ENCODE results near the gene DUSP22.
"Not testable (repeated sequence)": the region's sequence is repeated elsewhere in the genome, so short reads cannot be mapped to it uniquely, and the experiment has no call there.

Gene DUSP22

GRCh38 chr6:325161-325860 lies 33.0 kb downstream of the DUSP22 start:
- DNase-seq: not testable (repeated sequence)

- DNase-seq: not testable (repeated sequence)
Observed at GRCh38 chr6:326066-326465, 33.8 kb downstream of the DUSP22 start.

- no peak for DNase-seq
Observed at GRCh38 chr6:326896-327537, 34.7 kb downstream of the DUSP22 start.

- DNase-seq: no peak
Observed at GRCh38 chr6:327538-328116, 35.3 kb downstream of the DUSP22 start.

GRCh38 chr6:328136-328670 lies 35.9 kb downstream of the DUSP22 start:
- no peak for DNase-seq

- no peak for DNase-seq
Observed at GRCh38 chr6:328924-329323, 36.6 kb downstream of the DUSP22 start.

- DNase-seq: no peak
Observed at GRCh38 chr6:329888-330691, 37.8 kb downstream of the DUSP22 start.

- no peak for DNase-seq
Observed at GRCh38 chr6:330948-331347, 38.7 kb downstream of the DUSP22 start.

- no peak for DNase-seq
Observed at GRCh38 chr6:331622-332521, 39.6 kb downstream of the DUSP22 start.

- no peak for DNase-seq
Observed at GRCh38 chr6:332671-333070, 40.4 kb downstream of the DUSP22 start.

- DNase-seq: no peak
Observed at GRCh38 chr6:333379-334002, 41.2 kb downstream of the DUSP22 start.

- no peak for DNase-seq
Observed at GRCh38 chr6:334536-335510, 42.5 kb downstream of the DUSP22 start.

- DNase-seq: no peak
Observed at GRCh38 chr6:335572-335971, 43.3 kb downstream of the DUSP22 start.

GRCh38 chr6:336159-337114 lies 44.1 kb downstream of the DUSP22 start:
- DNase-seq: no peak

GRCh38 chr6:337805-338368 lies 45.6 kb downstream of the DUSP22 start:
- DNase-seq: no peak

- DNase-seq: no peak
Observed at GRCh38 chr6:338815-339262, 46.6 kb downstream of the DUSP22 start.

- DNase-seq: no peak
Observed at GRCh38 chr6:339480-339879, 47.2 kb downstream of the DUSP22 start.

GRCh38 chr6:340186-340955 lies 48.1 kb downstream of the DUSP22 start:
- no peak for DNase-seq

Data from NCI-H526 treated with DMSO at 0.1 percent for 48 hours (cell line).